Muscle of back (tissue), 11 donors: ENCODE results near the gene MYT1. TPM values are rescaled to one million over a fixed set of nuclear protein-coding genes. Genes with fewer than 3 reads are reported as not detected.

ENCODE experiments used
- DNase-seq, 3 donors: peaks; one replicate each; pipeline versions ENCODE4 v3.0.0 to v3.0.0-alpha.2; 2013
- polyA plus RNA-seq, 10 donors: library from polyadenylated mRNA; unstranded; fragments of 120-200 nt; gene quantifications; one replicate each; pipeline ENCODE4 v1.2.1, GENCODE V29; 2013; ENCODE audit not compliant: insufficient read length in 10 of 10

Gene MYT1
- polyA plus RNA-seq, 10 donors: 0.05 to 0.78 (median 0.11) TPM

DNA sequence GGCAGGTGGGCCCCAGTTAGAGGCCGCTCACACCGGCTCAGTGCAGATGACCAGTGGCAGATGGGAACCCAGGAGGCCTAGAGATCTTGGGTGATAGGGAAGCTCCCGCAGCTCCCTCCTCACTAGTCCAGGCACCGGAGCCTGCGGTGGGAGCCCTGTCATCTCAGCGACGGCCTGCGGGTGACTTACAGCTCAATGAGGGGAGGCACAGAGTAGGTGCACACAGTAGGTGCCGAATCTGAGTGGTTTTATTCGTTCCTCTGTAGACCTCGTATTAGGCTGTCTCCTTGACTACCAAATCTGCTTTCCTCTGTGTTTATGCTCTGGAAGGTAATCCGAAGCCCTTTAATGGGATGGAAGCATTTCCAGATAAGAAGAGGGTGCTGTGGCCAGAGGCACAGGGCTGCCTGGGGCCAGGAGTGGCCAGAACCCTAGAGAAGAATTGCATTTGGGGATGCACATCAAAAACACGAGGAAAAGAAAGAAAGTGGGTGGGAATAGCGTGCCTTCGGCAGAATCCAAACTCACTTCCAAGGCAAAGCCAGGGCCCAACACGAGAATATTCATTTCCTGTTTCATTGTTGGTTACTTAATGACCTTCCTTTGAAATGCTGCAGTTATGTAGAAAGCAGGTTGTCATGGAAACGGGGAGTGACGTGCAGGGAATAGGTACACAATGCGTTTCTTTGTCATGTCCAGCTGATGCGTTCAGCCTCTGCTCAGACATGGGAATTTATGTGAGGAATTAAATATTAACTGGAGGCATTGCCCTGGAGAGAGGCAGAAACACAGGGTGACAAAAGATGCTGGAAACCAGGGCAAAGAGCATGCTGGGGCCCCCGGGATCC is 24.7 kb downstream of the MYT1 start:
- DNase-seq: peak; percentile 5 to 39 (median 11)

DNA sequence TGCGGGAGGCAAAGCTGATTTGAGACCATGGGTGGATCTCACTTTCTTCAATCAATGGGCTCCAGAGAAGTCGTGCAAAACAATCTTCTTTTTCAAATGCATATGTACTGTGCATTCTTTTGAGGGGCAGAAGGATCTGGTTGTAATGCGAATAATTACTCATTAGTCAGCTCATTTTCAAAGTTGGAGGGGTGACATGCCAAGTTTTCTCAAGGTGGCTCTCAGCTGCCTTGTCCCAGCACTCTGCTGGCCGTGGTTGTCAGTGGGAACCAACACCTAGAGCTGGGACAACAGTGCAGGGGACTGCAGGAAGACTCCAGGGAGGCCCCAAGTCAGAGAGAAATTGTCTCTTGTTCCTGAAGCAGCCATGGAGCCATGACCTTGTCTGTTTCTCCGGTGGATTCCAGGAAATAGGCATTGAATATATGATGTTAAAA is 25.3 kb downstream of the MYT1 start:
- no peak for DNase-seq

- DNase-seq: no peak
Observed at GRCh38 chr20:64189986-64190385, 25.7 kb downstream of the MYT1 start.

- DNase-seq: no peak
Observed at GRCh38 chr20:64191002-64191401, 26.8 kb downstream of the MYT1 start.

GRCh38 chr20:64192406-64192805 is 28.2 kb downstream of the MYT1 start:
- DNase-seq: no peak

GRCh38 chr20:64193058-64193457 is 28.8 kb downstream of the MYT1 start:
- DNase-seq: no peak

- no peak for DNase-seq
Observed at GRCh38 chr20:64194269-64194668, 30.0 kb downstream of the MYT1 start.

GRCh38 chr20:64196309-64196708 is 32.1 kb downstream of the MYT1 start:
- DNase-seq: no peak

- DNase-seq: no peak
Observed at GRCh38 chr20:64196847-64197306, 32.6 kb downstream of the MYT1 start.

GRCh38 chr20:64198347-64198746 is 34.1 kb downstream of the MYT1 start:
- DNase-seq: no peak

- DNase-seq: no peak
Observed at GRCh38 chr20:64199395-64199794, 35.1 kb downstream of the MYT1 start.

GRCh38 chr20:64200740-64201139 is 36.5 kb downstream of the MYT1 start:
- no peak for DNase-seq

- DNase-seq: no peak
Observed at GRCh38 chr20:64201653-64202052, 37.4 kb downstream of the MYT1 start.

DNA sequence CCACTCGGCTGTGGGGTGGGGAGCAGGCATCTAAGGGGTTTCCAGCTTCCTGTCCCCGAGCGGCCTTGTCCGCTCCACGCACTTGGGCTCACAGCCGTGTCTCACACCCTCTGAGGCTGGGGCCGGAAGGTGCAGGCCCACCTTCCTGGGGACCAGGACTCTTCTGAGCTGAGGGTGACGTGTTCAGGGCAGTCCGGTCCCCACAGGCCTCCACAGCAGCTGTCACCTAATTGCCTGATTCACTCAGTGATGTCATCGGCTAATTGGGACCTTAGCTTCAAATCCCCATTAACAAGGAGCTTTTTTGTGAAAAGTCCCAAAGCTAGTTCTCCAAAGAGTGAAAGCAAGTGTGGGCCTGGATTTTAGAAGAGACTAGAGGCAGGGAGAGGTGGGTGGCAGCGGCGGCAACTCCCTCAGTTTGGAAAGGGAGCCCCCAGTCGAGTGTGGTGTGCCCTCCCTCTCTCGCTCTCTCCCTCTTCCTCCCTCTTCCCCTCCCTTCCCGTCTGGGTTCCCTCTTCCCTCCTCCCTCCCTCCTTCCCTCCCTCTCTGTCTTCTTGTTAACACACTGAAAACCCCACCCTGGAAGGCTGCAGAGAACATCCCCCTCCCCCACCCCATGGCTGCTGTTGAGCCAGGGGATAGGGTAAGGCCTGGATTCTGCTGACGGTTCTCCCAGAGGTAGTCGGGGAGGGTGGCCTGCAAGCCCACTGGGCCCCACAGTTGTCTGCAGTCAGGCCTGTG is 39.0 kb downstream of the MYT1 start:
- DNase-seq: no peak

DNA sequence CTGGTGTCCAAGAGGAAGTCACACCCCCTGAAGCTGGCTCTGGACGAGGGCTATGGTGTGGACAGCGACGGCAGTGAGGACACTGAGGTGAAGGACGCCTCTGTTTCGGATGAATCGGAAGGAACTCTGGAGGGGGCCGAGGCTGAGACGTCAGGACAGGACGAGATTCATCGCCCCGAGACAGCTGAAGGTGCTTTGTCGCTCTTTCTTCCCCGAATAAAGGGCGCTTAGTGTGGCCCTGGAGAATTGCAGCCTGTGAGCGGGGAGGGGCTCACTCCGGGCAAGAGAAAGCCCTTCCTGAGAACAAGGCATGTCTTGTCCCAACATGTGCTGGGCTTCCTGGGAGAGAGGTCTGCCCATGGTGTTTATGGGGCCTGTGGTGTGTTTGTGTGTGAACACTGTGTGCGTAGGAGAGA is 41.4 kb downstream of the MYT1 start:
- DNase-seq: no peak

DNA sequence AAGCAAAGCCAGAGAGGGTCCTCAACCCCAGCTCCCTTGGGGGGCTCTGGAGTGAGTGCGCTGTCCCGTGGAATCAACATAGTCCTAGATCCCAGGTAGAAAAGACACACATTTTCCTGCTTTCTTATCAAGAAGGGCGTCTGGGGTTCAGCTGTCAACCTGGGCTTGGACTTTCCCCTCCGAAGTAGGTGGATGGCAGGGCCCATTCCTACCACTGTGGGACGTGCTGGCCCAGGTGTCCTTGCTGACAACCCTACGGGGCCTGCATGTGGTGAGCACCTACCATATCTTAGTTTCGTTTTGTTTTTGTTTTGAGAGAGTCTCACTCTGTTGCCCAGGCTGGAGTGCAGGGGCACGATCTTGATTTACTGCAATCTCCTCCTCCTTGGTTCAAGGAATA is 42.4 kb downstream of the MYT1 start:
- DNase-seq: no peak

GRCh38 chr20:64207641-64208590 is 43.7 kb downstream of the MYT1 start:
- no peak for DNase-seq

DNA sequence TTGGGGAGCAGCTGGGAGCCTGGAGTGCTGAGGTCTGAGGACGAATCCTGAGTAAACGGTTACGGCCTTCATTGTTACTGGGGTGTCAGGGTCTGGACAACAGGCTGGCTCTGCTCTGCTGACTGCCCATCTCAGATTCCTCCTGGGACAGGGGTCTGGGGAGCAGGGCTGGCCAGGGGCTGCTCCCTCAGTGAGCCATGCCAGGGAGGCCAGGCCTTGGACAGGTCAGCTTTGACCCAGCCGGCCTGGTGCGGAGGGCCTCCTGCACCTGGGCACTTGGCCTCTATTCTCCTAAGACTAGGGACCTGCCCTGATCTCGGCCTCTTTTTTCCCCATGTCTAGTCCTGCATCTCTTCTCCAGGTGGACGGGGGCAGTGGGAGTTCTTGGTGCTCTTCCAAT is 44.9 kb downstream of the MYT1 start:
- DNase-seq: no peak

DNA sequence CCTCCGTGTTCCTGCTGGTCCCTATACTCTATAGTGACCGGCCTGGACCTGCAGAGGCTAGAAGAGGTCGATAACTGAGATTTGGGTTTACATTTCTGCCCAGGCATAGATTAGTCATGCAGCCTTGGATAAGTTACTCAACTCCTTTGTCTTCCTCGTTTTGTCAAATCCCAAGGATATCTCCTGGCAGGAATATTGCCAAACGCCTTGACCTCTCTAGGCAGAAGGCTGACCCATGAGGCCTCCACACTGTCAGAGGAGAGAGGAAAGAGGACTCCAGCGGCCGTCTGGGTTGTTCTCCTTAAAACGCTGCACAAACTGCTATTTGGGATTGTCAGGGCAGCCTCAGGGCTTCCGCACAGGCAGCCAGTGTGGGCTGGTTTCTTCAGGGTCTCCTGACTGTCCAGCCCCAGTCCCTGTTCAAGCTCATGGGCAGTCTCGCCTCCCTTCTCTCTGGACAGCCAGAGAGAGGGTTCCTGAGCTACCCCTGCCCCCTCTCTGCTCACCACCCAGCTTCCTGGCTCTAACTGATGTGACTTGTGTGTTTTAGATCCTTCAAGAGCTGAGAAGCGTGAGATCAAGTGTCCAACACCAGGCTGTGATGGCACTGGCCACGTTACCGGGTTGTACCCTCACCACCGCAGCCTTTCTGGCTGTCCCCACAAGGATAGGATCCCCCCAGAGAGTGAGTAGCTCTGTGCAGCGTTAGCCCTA is 46.6 kb downstream of the MYT1 start:
- DNase-seq: no peak

- DNase-seq: no peak
Observed at GRCh38 chr20:64211874-64212658, 47.8 kb downstream of the MYT1 start.
